ENCODE data around the gene WDR33.
"Not testable (repeated sequence)": the region's sequence is repeated elsewhere in the genome, so short reads cannot be mapped to it uniquely, and the experiment has no call there.

WDR33 gene

DNA sequence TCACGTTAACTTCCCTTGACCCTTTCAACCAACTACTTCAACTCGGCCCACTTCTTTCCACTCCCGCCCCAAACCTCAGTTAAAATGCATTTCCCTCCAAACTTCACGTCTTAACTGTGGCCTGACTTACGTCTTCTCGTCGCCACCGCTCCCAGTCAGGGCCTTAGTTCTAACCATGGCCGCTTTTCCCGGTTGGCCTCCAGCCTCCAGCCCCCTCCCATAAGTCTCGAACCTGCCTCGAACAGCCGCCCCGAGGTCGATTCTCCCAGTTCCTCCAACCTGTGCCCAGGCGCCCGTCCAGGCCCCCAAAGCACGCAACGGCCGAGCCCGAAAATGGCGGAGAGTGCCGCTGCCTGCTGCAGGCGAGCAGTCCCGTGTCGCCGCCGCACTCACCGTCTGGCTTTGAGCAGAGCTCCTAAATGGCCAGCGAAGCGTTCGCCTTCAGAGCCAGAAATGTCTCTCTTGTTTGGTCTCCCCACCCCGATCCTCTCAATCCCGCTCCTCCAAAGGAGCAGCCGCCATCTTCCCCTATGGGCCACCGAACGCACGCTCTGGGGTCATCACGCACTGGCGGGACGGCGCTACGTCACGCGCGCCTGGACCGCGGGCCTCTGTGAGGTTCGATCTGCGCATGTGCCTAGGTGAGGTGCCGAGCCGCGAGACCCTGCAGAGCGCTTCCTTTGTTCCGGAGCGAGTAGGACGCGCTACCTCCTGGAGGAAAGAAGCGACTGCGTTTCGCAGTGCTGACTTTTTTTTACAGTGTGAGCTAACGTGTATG is at the start of gene WDR33:
TSS of gene WDR33 (minus strand) at position 553 of the 778 bp plus-strand sequence. CDS start 40,190 bp downstream, outside the sequence.
- DNase-seq = peak; percentile 88

GRCh38 chr2:127860130-127860529 is 49.2 kb upstream of the WDR33 start:
- DNase-seq = no peak

GRCh38 chr2:127859712-127860085 is 48.7 kb upstream of the WDR33 start:
- no peak for DNase-seq

- DNase-seq = no peak
Observed at GRCh38 chr2:127857265-127857808, 46.4 kb upstream of the WDR33 start.

DNA sequence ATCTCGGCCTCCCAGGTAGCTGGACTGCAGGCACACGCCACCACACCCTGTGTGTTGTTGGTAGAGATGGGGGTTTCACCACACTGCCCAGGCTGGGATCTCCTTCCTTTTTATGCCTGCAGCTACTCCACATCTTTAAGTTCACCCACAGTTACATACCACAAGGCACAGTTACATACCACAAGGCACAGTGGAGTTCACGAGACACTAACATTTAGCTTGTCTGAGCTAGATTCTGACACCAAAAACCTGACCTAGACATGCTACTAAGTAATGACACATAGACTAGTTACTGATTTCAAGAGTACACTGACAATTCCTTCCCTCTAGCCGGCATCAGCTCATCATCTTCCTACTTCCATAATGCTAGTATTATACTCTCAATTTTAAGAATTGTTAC is 42.7 kb upstream of the WDR33 start:
- no peak for DNase-seq

DNA sequence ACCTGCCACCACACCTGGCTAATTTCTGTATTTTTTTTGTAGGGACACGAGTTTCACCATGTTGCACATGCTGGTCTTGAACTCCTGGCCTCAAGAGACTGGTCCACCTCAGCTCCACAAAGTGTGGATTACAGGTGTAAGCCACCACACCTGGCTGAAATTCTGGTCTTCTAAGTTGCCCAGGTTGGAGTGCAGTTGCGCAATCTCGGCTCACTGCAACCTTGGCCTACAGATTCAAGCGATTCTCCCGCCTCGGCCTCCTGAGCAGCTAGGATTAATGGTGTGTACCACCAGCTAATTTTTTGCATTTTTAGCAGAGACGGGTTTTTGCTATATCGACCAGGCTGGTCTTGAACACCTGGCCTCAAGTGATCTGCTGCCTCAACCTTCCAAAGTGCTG is 41.4 kb upstream of the WDR33 start:
- DNase-seq = no peak

DNA sequence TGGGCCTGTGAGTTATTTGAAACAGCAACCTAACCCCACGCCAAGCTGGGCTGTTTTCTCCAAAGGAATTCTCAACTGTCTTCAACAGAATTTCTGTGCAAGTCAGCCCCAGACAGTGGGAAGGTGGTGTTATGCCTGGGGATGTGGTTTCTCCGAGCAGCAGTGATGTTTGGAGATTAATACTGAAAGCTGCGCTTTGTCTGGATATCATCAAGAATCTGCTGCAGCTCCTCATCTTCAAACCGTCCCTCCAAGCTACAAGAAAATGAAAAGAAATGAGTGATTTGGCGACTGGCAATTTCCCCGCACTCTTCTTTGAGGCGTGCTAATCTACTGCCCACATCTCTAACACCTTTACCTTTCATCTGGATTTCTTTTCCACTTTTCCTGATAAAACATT is 37.0 kb upstream of the WDR33 start:
- DNase-seq = no peak

- no peak for DNase-seq
Observed at GRCh38 chr2:127844973-127845372, 34.0 kb upstream of the WDR33 start.

DNA sequence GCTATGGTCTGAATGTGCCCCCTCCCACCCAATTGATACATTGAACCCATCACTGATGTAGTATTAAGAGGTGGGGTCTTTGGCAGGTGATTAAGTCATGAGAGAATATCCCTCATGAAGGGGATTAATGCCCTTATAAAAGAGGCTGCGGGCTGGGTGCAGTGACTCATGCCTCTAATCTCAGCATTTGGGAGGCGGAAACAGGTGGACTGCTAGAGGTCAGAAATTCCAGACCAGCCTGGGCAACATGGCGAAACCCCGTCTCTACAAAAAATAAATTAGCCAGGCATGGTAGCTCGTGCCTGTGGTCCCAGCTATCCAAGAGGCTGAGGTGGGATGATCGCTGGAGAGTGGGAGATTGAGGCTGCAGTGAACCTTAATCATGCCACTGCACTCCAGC is 32.7 kb upstream of the WDR33 start:
- no peak for DNase-seq

GRCh38 chr2:127841466-127842178 is 30.7 kb upstream of the WDR33 start:
- DNase-seq = no peak

DNA sequence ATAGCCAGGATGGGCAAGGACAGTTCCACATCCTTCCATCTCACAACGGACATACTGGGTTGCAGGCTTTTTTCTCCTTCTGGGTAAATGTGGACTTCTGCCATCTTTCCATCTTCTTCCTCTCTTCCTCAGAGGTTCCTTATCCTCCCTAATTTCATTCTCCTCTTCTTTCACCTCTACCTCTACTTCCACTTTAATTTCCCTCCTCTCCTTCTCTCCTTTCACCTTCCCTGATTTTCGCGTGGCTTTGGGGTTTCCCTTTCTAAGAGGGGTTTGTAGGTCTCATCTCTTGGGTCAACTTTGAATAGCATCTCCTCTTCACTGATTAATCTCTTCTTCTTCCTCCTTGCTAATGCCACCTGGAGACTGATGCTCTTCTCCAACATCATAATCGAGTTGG is 29.9 kb upstream of the WDR33 start:
- DNase-seq = no peak

GRCh38 chr2:127834951-127835350 is 24.0 kb upstream of the WDR33 start:
- no peak for DNase-seq

DNA sequence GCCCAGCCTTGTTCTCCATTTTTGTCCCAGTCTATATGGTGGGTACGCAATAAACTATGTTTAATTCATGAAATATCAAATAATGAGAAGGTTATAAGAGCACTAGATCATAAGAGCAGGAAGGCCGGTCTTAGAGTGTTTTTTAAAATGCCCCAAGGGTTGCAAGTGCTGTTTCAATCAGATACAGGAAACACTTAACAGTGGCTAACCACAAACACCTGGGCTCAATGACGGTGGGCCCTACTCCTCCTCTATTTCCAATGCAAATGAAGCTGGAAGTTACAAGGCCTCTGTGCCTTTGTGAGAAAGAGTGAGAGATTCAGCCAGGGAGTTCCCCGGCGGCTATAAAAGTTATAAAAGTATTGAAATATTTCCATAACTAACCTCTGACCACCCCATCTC is 18.9 kb upstream of the WDR33 start:
- no peak for DNase-seq

DNA sequence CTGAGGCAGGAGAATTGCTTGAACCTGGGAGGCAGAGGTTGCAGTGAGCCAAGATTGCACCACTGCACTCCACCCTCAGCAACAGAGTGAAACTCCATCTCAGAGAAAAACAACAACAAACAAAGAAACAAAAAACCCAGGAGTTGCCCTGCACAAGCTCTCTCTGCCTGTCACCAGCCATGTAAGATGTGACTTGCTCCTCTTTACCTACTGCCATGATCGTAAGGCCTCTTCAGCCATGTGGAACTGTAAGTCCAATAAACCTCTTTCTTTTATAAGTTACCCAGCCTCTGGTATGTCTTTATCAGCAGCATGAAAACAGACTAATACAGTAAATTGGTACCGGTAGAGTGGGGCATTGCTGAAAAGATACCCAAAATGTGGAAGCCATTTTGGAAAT is 15.7 kb upstream of the WDR33 start:
- DNase-seq = not testable (repeated sequence)

DNA sequence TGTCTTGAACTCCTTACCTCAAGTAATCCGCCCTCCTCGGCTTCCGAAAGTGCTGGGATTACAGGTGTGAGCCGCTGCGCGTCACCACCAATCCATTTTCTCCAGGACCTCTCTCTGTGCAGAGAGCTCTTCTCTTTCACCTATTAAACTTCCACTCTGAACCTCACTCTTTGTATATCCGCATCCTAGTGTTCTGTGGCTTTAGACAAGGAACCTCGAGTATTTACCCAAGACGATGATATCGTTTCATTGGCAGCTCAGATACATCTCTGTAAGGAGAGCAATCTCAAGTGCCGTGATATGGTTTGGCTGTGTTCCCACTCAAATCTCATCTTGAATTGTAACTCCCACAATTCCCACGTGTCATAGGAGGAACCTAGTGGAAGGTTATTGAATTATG is 15.1 kb upstream of the WDR33 start:
- peak; percentile 13 for DNase-seq

DNA sequence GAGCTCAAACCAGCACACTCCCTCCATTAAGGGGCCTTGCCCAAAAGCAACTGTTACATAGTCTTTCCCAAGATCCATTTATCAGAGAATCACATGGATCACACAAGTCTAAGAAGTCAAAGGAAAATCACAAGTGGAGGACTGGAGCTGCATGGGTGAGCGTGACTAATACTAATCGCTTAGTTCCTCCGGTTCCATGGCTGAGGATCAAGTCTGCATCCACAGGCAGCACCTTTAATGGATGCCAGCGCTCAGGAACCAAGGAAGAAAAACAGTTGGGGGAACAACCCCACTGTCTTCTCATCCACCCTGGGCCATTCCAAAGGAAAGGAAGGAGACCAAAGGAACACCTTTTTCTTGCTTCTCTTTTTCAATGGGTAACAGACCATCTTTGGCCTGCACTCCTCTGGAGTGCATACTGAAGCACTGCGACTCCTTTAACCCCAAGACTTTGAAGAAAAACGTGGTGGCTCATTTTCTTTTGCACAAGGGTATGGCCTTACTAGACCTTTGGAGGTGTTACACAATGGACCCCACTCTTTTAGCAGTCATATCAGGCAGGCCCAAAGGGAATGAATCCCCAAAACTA is 9.2 kb upstream of the WDR33 start:
- no peak for DNase-seq

- no peak for DNase-seq
Observed at GRCh38 chr2:127818794-127819425, 7.9 kb upstream of the WDR33 start.

- no peak for DNase-seq
Observed at GRCh38 chr2:127818241-127818640, 7.3 kb upstream of the WDR33 start.

- no peak for DNase-seq
Observed at GRCh38 chr2:127814677-127815076, 3.7 kb upstream of the WDR33 start.

- not testable (repeated sequence) for DNase-seq
Observed at GRCh38 chr2:127812441-127812840, 1.5 kb upstream of the WDR33 start.

DNA sequence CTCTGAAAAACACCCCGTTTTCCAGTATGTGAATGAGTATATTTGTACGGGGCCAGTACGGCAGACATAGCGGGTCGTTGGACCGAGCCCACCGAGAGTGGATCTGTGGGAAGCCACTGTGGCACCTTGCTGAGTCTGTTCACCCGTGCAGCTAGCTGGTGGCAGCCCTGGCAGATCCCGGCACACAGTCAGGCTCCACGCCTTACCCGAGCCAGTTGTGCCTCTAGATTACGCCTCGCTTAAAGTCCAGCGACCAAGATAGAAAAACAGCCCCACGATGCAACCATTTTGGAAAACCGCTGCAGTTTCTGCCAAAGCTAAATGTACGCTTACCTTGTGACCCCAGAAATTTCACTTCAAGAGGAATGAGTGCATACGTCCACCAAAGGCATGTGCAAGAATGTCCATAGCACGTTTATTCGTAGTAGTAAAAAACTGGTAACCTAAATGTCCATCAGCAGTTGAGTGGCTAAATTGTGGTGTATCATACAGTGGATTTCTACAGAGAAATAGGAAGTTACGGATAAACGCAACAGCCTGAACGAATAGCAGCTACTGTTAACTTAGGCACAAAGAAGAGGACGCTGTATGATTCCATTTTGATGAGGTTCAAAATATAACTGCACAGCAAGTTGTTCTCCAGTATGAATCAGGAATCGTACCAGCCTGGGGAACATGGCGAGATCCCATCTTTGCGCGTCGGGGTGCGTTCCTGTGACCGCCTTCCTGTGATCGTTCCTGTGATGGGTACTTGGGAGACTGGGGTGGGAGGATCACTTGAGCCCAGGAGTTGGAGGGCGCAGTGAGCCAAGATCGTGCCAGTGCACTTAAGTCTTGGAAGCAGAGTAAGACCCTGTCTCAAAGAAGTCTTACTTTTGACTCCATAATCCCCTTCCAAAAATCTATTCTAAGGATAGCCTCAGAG is 688 bp upstream of the WDR33 start:
- DNase-seq = no peak

DNA sequence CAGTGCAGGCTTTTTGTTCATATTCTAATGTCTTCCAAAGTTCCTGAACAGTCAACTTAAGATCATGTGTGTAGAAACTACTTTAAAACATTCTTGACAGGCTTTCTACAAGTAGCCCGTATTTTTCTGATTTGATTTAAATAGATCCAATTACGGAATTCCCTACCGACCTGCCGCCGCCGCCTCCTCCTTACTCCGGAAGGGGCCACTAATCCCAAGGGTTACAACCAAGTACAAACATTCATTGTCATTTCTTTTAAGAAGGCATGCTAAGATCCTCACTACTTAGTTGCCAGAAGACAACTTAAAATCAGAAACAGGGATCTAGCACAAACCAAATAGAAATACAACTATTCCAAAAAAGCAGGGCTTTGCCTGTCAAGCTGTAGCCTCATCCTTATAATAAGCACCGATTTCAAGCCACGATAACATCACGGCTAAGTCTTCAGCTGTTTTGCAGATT is 784 bp downstream of the WDR33 start:
- DNase-seq = no peak
